Thoracic aorta (tissue), 2 donors: ENCODE results near the gene DHCR24. TPM values are rescaled to one million over a fixed set of nuclear protein-coding genes. Genes with fewer than 3 reads are reported as not detected.

Experiments
- ATAC-seq: fragments of 150-250 bp; one replicate; pipeline ENCODE4 v1.8.0; 2017; ENCODE audit warnings: low read depth; ENCODE audit not compliant: insufficient number of reproducible peaks, low FRiP score
- DNase-seq: peaks from one replicate; pipeline ENCODE4 v3.0.0-alpha.2; 2020; ENCODE audit warnings: low spot score
- H3K27ac ChIP-seq, 2 donors: fragments of 200-600 bp; sonication (generic); 1 replicate in 1 of 2; 2 replicates in 1 of 2; pipeline ENCODE4 v1.5.1; 2016; ENCODE audit warnings: mild to moderate bottlenecking in 2 of 2, moderate library complexity in 2 of 2
- H3K27me3 ChIP-seq: fragments of 200-600 bp; sonication (generic); replicated peaks from 2 replicates; pipeline ENCODE4 v1.6.0; 2016; ENCODE audit warnings: mild to moderate bottlenecking; ENCODE audit not compliant: insufficient read depth
- H3K36me3 ChIP-seq: fragments of 200-600 bp; sonication (generic); one replicate; pipeline ENCODE4 v1.5.1; 2016
- H3K4me1 ChIP-seq, 2 donors: fragments of 200-600 bp; sonication (generic); 1 replicate in 1 of 2; 2 replicates in 1 of 2; pipeline versions ENCODE4 v1.5.1 to v1.6.0; 2016; ENCODE audit warnings: low read depth in 2 of 2, mild to moderate bottlenecking in 1 of 2; ENCODE audit not compliant: control insufficient read depth in 1 of 2
- H3K4me3 ChIP-seq: fragments of 200-600 bp; sonication (generic); 2 replicates; pipeline ENCODE4 v1.5.1; 2016; ENCODE audit warnings: mild to moderate bottlenecking
- H3K9me3 ChIP-seq: fragments of 200-600 bp; sonication (generic); 2 replicates; pipeline ENCODE4 v1.5.1; 2016
- CTCF ChIP-seq: fragments of 200-600 bp; sonication (generic); IDR thresholded peaks from one replicate; pipeline ENCODE4 v1.5.1; 2019; ENCODE audit warnings: antibody characterized with exemption
- total RNA-seq, 2 donors: library from RNA; depleted of rRNA; stranded (reverse); fragments of >200 nt; gene quantifications; one replicate each; pipeline versions ENCODE4 v1.1.0 to v1.2.3, GENCODE V29; 2016

DHCR24 gene
- total RNA-seq, 2 donors from 2014 or later: 32.1 to 56.4 TPM

DNA sequence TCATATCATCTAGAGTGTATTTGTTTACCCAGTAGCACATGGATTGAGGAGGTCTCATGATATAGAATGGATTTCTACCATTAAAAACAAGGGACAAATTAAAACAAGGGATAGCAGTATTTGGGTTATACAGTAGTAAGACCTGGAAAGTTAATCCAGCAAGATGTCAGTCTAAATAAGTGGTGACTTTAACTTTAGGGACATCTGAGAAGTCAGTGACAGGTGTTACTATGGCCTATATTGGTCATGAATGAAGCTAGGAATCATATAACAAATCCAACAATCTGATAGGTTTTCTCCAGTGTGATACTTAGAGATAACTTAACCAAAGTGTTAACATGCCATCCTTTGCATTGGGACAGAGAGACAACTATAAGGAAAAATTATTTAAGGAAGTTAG, 42.7 kb upstream of the DHCR24 start:
- no peak overlapping the region for H3K4me3 ChIP-seq
- DNase-seq (no peak), ATAC-seq (no peak)
- no peak overlapping the region for H3K27ac ChIP-seq
- no peaks in the 10 kb centered on the region for H3K27me3 ChIP-seq
- no peaks in the 10 kb centered on the region for H3K9me3 ChIP-seq
- no peak for TF ChIP-seq CTCF
- H3K4me1 ChIP-seq: no peaks in the 10 kb centered on the region
- no peaks in the 10 kb centered on the region for H3K36me3 ChIP-seq

DNA sequence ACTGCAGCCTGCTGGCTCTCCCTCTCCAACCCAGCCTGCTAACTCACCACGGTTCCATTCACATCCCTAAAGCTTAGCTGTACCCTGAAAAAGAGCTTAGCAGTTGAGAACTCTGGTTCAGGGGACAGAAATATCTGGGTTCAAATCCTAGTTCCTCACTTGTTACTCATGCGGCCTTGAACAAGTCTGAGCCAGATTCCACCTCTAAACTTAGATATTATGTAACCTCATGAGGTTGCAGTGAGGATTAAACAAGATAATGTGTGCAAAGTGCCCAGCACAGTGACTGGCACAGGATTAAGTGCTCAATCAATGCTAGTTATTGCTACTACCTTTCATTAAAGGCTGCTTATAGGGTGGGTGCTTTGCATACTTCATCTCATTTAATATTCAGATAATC, 41.3 kb upstream of the DHCR24 start:
- no peak overlapping the region for H3K27ac ChIP-seq
- TF ChIP-seq CTCF: no peak
- H3K4me1 ChIP-seq: no peaks in the 10 kb centered on the region
- DNase-seq (no peak), ATAC-seq (no peak)
- H3K27me3 ChIP-seq: no peaks in the 10 kb centered on the region
- H3K36me3 ChIP-seq: no peaks in the 10 kb centered on the region
- H3K9me3 ChIP-seq: no peaks in the 10 kb centered on the region
- H3K4me3 ChIP-seq: no peak overlapping the region

DNA sequence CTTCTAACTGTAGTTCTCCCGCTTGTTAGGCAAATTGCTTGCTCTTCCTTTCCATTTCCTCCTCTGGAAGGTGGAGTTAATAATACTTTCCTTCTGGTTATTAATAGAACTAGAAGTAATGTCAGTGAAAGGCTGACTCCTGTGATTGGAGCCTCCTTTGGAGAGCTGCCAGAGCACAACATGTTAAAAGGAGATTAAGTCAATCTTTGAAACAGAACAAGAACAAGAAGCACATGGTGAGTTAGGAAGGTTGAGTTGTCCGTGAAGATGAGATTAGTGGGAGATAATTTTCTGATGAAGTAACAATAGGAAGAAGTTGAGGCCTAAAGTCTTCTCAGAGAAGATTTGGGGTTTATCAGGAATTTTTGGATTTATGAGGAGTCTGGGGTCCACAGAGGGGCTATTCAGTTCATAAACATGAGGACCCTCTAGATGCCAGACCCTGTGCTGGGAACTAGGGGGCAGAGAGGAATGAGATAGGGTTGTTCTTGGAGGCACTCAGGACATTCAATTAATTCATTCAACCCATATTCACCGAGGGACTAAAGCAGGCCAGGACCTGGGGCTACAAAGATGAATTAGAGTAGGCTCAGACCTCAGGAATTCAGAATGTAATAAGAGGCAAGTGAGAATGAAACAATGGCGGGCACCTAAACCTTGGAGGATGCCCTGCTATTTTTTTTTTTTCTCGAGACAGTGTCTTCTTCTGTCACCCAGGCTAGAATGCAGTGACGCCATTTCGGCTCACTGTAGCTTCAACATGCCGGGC, 40.7 kb upstream of the DHCR24 start:
- no peaks in the 10 kb centered on the region for H3K27me3 ChIP-seq
- ATAC-seq (no peak), DNase-seq (no peak)
- H3K36me3 ChIP-seq: no peaks in the 10 kb centered on the region
- H3K27ac ChIP-seq: no peak overlapping the region
- no peaks in the 10 kb centered on the region for H3K9me3 ChIP-seq
- H3K4me3 ChIP-seq: no peak overlapping the region
- TF ChIP-seq CTCF: no peak
- H3K4me1 ChIP-seq: no peaks in the 10 kb centered on the region

DNA sequence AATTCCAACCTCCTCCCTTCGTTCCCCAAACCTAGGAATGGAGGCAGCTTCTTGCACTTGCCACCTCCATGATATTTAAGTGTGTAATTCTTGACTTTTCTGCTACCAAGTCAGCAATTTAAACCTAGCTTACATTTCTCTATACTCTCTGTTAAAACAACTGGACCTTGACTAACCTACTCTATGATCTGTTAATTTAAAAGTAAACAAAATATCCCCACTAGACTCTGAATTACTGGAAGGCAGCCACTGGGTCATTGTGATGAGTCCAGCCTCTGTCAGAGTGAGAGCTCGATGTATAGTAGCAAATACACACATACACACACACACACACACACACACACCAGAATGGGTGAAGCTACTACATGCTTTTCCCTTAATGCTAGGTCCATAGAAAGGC, 40.0 kb upstream of the DHCR24 start:
- H3K4me1 ChIP-seq: no peaks in the 10 kb centered on the region
- no peak overlapping the region for H3K4me3 ChIP-seq
- DNase-seq (no peak), ATAC-seq (no peak)
- no peaks in the 10 kb centered on the region for H3K36me3 ChIP-seq
- no peaks in the 10 kb centered on the region for H3K9me3 ChIP-seq
- no peak for TF ChIP-seq CTCF
- no peak overlapping the region for H3K27ac ChIP-seq
- no peaks in the 10 kb centered on the region for H3K27me3 ChIP-seq

DNA sequence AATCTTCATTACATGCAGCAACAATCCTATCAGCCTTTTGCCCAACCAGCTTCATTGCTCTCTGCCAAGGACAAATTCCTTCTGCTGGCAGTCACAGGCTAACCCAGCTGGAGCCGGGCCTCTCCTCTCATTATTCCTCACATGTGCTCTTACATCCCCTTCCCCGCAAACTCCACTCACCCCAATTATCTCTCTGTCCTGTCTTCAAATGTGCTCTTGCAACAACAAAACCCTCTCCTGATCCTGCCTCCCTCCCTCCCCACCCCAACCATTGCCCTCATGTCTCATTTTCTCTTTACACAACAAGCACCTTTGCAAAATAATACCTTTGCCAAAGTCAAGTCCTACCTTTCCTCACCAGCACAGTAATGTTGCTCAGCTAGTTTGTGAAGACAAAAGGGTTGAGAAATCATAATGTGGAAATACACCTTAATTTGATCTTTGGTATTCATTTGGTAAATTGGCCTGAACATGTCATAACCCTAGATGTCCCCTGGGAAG, 36.0 kb upstream of the DHCR24 start:
- no peak overlapping the region for H3K27ac ChIP-seq
- ATAC-seq: no peak
- H3K4me3 ChIP-seq: no peak overlapping the region
- no peaks in the 10 kb centered on the region for H3K4me1 ChIP-seq
- no peak for DNase-seq
- no peaks in the 10 kb centered on the region for H3K27me3 ChIP-seq
- H3K36me3 ChIP-seq: no peaks in the 10 kb centered on the region
- no peak for TF ChIP-seq CTCF
- no peaks in the 10 kb centered on the region for H3K9me3 ChIP-seq
